Hepatocyte (in vitro differentiated cells): ENCODE results near the gene ALG2. TPM values are rescaled to one million over a fixed set of nuclear protein-coding genes. Genes with fewer than 3 reads are reported as not detected.

Experiments used
- DNase-seq: peaks from one replicate; pipeline ENCODE4 v3.0.0-alpha.2; 2016; ENCODE audit warnings: low spot score
- H2AFZ ChIP-seq: fragments of 200-600 bp; sonication (generic); 2 replicates; pipeline ENCODE4 v1.6.0; 2016; ENCODE audit warnings: antibody characterized with exemption, mild to moderate bottlenecking
- H3K27ac ChIP-seq: fragments of 200-600 bp; sonication (generic); 2 replicates; pipeline ENCODE4 v1.5.1; 2016; ENCODE audit warnings: mild to moderate bottlenecking
- H3K27me3 ChIP-seq: fragments of 200-600 bp; sonication (generic); 2 replicates; pipeline ENCODE4 v1.6.1; 2016
- H3K36me3 ChIP-seq: fragments of 200-600 bp; sonication (generic); replicated peaks from 2 replicates; pipeline ENCODE4 v1.5.1; 2016; ENCODE audit warnings: low read depth; ENCODE audit not compliant: insufficient read depth
- H3K4me1 ChIP-seq: fragments of 200-600 bp; sonication (generic); 2 replicates; pipeline ENCODE4 v1.5.1; 2016; ENCODE audit warnings: mild to moderate bottlenecking, moderate library complexity; ENCODE audit not compliant: insufficient read depth
- H3K4me2 ChIP-seq: fragments of 200-600 bp; sonication (generic); 2 replicates; pipeline ENCODE4 v1.6.0; 2016
- H3K4me3 ChIP-seq: fragments of 200-600 bp; sonication (generic); 2 replicates; pipeline ENCODE4 v1.5.1; 2016; ENCODE audit warnings: mild to moderate bottlenecking
- H3K79me2 ChIP-seq: fragments of 200-600 bp; sonication (generic); 2 replicates; pipeline ENCODE4 v1.6.0; 2017; ENCODE audit warnings: mild to moderate bottlenecking
- H3K9me2 ChIP-seq: fragments of 200-600 bp; sonication (generic); replicated peaks from 2 replicates; pipeline ENCODE4 v1.6.0; 2017; ENCODE audit warnings: mild to moderate bottlenecking; ENCODE audit not compliant: insufficient read depth
- H3K9me3 ChIP-seq: fragments of 200-600 bp; sonication (generic); 2 replicates; pipeline ENCODE4 v1.5.1; 2016; ENCODE audit warnings: low read depth, mild to moderate bottlenecking
- H4K20me1 ChIP-seq: fragments of 200-600 bp; sonication (generic); 2 replicates; pipeline ENCODE4 v1.6.0; 2016; ENCODE audit warnings: mild to moderate bottlenecking; ENCODE audit not compliant: insufficient read depth, poor library complexity, severe bottlenecking
- CTCF ChIP-seq: fragments of 200-600 bp; sonication (generic); IDR thresholded peaks from 2 replicates; pipeline ENCODE4 v1.5.1; 2016; ENCODE audit warnings: antibody characterized with exemption, mild to moderate bottlenecking; ENCODE audit not compliant: poor library complexity
- EZH2 ChIP-seq: fragments of 200-600 bp; sonication (generic); IDR thresholded peaks from 2 replicates; pipeline ENCODE4 v1.6.1; 2016; ENCODE audit warnings: antibody characterized with exemption, mild to moderate bottlenecking, borderline replicate concordance
- EZH2phosphoT487 ChIP-seq: fragments of 200-600 bp; sonication (generic); IDR thresholded peaks from one replicate; pipeline ENCODE4 v1.6.1; 2018; ENCODE audit warnings: antibody characterized with exemption, mild to moderate bottlenecking, low read depth, moderate library complexity; ENCODE audit not compliant: unreplicated experiment, severe bottlenecking
- whole genome bisulfite sequencing: methylation state at CpG from one replicate; pipeline ENCODE4 v1.1.6; 2016; ENCODE audit warnings: low lambda C conversion rate; ENCODE audit errors: missing lambda C conversion rate; 5-methylcytosine and 5-hydroxymethylcytosine counted together
- polyA plus RNA-seq: library from polyadenylated mRNA; unstranded; fragments of >200 nt; fragmentation: Nextera tagmentation; extraction: Ambion mirVana; gene quantifications from 2 replicates; pipeline ENCODE4 v1.2.1, GENCODE V29; 2016
- total RNA-seq: library from RNA; depleted of rRNA; stranded (reverse); fragments of >200 nt; gene quantifications from 2 replicates; pipeline ENCODE4 v1.2.3, GENCODE V29; 2014

The ALG2 gene
- total and polyA plus RNA-seq, 2 experiments from 2014 or later, result 51.9 to 64.0 TPM

- 81% methylated on average over 5 of the region's 5 CpGs for WGBS
These were observed 20.1 kb downstream of the ALG2 start for GRCh38 chr9:99201603-99202002.

GRCh38 chr9:99199938-99200539 lies 21.7 kb downstream of the ALG2 start:
- no peak overlapping the region for H3K27ac ChIP-seq
- TF ChIP-seq EZH2, result no peak
- TF ChIP-seq EZH2phosphoT487, result no peak
- TF ChIP-seq CTCF, result no peak
- WGBS, result 92% methylated on average over 8 of the region's 8 CpGs

More at GRCh38 chr9:99201603-99202002, 20.1 kb downstream of the ALG2 start:
- H3K4me3 ChIP-seq, result no peak overlapping the region
- no peak overlapping the region for H3K4me2 ChIP-seq
- no peaks in the 10 kb centered on the region for H3K27me3 ChIP-seq
- no peaks in the 10 kb centered on the region for H3K9me3 ChIP-seq
- no peaks in the 10 kb centered on the region for H3K9me2 ChIP-seq
- no peaks in the 10 kb centered on the region for H4K20me1 ChIP-seq
- no peak overlapping the region for H2AFZ ChIP-seq
- TF ChIP-seq EZH2phosphoT487, result no peak
- TF ChIP-seq EZH2, result no peak
- TF ChIP-seq CTCF, result no peak
- DNase-seq, result no peak
- no peaks in the 10 kb centered on the region for H3K36me3 ChIP-seq
- no peaks in the 10 kb centered on the region for H3K4me1 ChIP-seq
- H3K27ac ChIP-seq, result no peak overlapping the region
- no peaks in the 10 kb centered on the region for H3K79me2 ChIP-seq

GRCh38 chr9:99197987-99198386 lies 23.8 kb downstream of the ALG2 start:
- Histone ChIP-seq H3K36me3 (no peaks in the 10 kb centered on the region), H3K9me2 (no peaks in the 10 kb centered on the region), H3K79me2 (no peaks in the 10 kb centered on the region), H3K4me1 (no peaks in the 10 kb centered on the region), H4K20me1 (no peaks in the 10 kb centered on the region), H3K4me2 (no peak overlapping the region), H3K27me3 (no peaks in the 10 kb centered on the region), H3K27ac (no peak overlapping the region), H3K9me3 (no peaks in the 10 kb centered on the region), H2AFZ (no peak overlapping the region), H3K4me3 (no peak overlapping the region)
- WGBS, result 66% methylated on average over 9 of the region's 9 CpGs
- no peak for TF ChIP-seq EZH2phosphoT487
- no peak for TF ChIP-seq CTCF
- no peak for TF ChIP-seq EZH2
- DNase-seq, result no peak

More at GRCh38 chr9:99199938-99200539, 21.7 kb downstream of the ALG2 start:
- no peaks in the 10 kb centered on the region for H3K27me3 ChIP-seq
- no peak for DNase-seq
- no peak overlapping the region for H2AFZ ChIP-seq
- H3K79me2 ChIP-seq, result no peaks in the 10 kb centered on the region
- H3K36me3 ChIP-seq, result no peaks in the 10 kb centered on the region
- no peak overlapping the region for H3K4me2 ChIP-seq
- H3K4me3 ChIP-seq, result no peak overlapping the region
- no peaks in the 10 kb centered on the region for H3K4me1 ChIP-seq
- H3K9me2 ChIP-seq, result no peaks in the 10 kb centered on the region
- H3K9me3 ChIP-seq, result no peaks in the 10 kb centered on the region
- H4K20me1 ChIP-seq, result no peaks in the 10 kb centered on the region
